B cell (primary cell): ENCODE data around the gene PPM1N. TPM values are rescaled to one million over a fixed set of nuclear protein-coding genes. Genes with fewer than 3 reads are reported as not detected.

Experiments used
- ATAC-seq: fragments of 200-7000 bp; cut with Tn5 transposase; one replicate; pipeline ENCODE4 v1.10.0; 2021; ENCODE audit warnings: low read depth, mild to moderate bottlenecking, moderate number of reproducible peaks, moderate library complexity
- CTCF ChIA-PET: fragments of 350-600 bp; sonication (Branson Sonifier 250); formaldehyde crosslinking; loops from one replicate; lab custom pipeline; 2021; ENCODE audit warnings: antibody characterized with exemption, inconsistent platforms; lab: Charles Lee
- POLR2A ChIA-PET: fragments of 350-600 bp; sonication (Branson Sonifier 250); formaldehyde crosslinking; loops from one replicate; lab custom pipeline; 2021; ENCODE audit warnings: antibody characterized with exemption; lab: Charles Lee
- DNase-seq: peaks from one replicate; pipeline ENCODE4 v3.0.0; 2013
- H2AFZ ChIP-seq: 2 replicates; pipeline ENCODE4 v1.6.1; 2012; ENCODE audit warnings: mild to moderate bottlenecking, low read depth, low read length; ENCODE audit not compliant: insufficient read depth, poor library complexity, severe bottlenecking
- H3K27ac ChIP-seq, 2 donors: 1 replicate in 1 of 2; 2 replicates in 1 of 2; pipeline ENCODE4 v1.5.1; 2012 to 2013; ENCODE audit warnings: low read length in 2 of 2, mild to moderate bottlenecking in 2 of 2, moderate library complexity in 1 of 2
- H3K27me3 ChIP-seq, 4 experiments: fragments of 200-600 bp in 1 of 4; sonication (generic) in 1 of 4; replicated peaks in 1 of 4; 1 replicate in 2 of 4; 2 replicates in 2 of 4; pipeline versions ENCODE4 v1.6.1 to v1.7.0; 2013 to 2016; ENCODE audit warnings: low read length in 3 of 4, mild to moderate bottlenecking in 2 of 4, mixed read lengths in 1 of 4, moderate library complexity in 1 of 4; ENCODE audit not compliant: insufficient read depth in 4 of 4, control insufficient read depth in 3 of 4; ENCODE audit errors: control extremely low read depth in 1 of 4
- H3K36me3 ChIP-seq, 2 experiments: replicated peaks in 1 of 2; 1 replicate in 1 of 2; 2 replicates in 1 of 2; pipeline versions ENCODE4 v1.6.1 to v1.7.1; 2013; ENCODE audit warnings: low read length in 1 of 2; ENCODE audit not compliant: insufficient read depth in 2 of 2, control insufficient read depth in 1 of 2; ENCODE audit errors: control extremely low read depth in 1 of 2, extremely low read depth in 1 of 2
- H3K4me1 ChIP-seq, 2 donors: fragments of 200-600 bp in 1 of 2; sonication (generic) in 1 of 2; 1 replicate in 1 of 2; 2 replicates in 1 of 2; pipeline versions ENCODE4 v1.5.1 to v1.6.1; 2013 to 2017; ENCODE audit warnings: low read length in 2 of 2; ENCODE audit not compliant: control insufficient read depth in 2 of 2, insufficient read depth in 2 of 2
- H3K4me2 ChIP-seq: replicated peaks from 2 replicates; pipeline ENCODE3; 2012; ENCODE audit warnings: mild to moderate bottlenecking, low read depth, low read length; ENCODE audit not compliant: poor library complexity, severe bottlenecking
- H3K4me3 ChIP-seq, 5 experiments: fragments of 200-600 bp in 1 of 5; sonication (generic) in 1 of 5; 1 replicate in 3 of 5; 2 replicates in 2 of 5; pipeline versions ENCODE4 v1.5.1 to v1.7.0; 2011 to 2016; ENCODE audit warnings: low read length in 4 of 5, mild to moderate bottlenecking in 4 of 5, low read depth in 2 of 5, control low read depth in 1 of 5, moderate library complexity in 1 of 5; ENCODE audit not compliant: insufficient read depth in 1 of 5; ENCODE audit errors: control extremely low read depth in 1 of 5, extremely low read depth in 1 of 5
- H3K79me2 ChIP-seq: fragments of 200-600 bp; sonication (generic); one replicate; pipeline ENCODE4 v1.6.0; 2016; ENCODE audit warnings: low read length; ENCODE audit not compliant: control insufficient read depth, insufficient read depth
- H3K9ac ChIP-seq: fragments of 200-600 bp; sonication (generic); 2 replicates; pipeline ENCODE4 v1.6.1; 2017; ENCODE audit warnings: mild to moderate bottlenecking, low read length, moderate library complexity
- H3K9me3 ChIP-seq, 3 donors: one replicate each; pipeline versions ENCODE4 v1.6.1 to v1.7.1; 2013; ENCODE audit warnings: low read length in 2 of 3; ENCODE audit not compliant: control insufficient read depth in 2 of 3, insufficient read depth in 1 of 3; ENCODE audit errors: control extremely low read depth in 1 of 3
- H4K20me1 ChIP-seq: 2 replicates; pipeline ENCODE4 v1.6.0; 2012; ENCODE audit warnings: mild to moderate bottlenecking, low read length; ENCODE audit not compliant: insufficient read depth, control insufficient read depth, poor library complexity, severe bottlenecking
- H3K27ac Mint-ChIP-seq: one replicate; pipeline ENCODE4 v1.8.0; 2021; ENCODE audit warnings: mixed read lengths
- H3K27me3 Mint-ChIP-seq: one replicate; pipeline ENCODE4 v1.8.0; 2021; ENCODE audit warnings: mixed read lengths
- H3K4me1 Mint-ChIP-seq: one replicate; pipeline ENCODE4 v1.8.0; 2021; ENCODE audit warnings: mixed read lengths
- H3K4me3 Mint-ChIP-seq: one replicate; pipeline ENCODE4 v1.8.0; 2021; ENCODE audit warnings: mixed read lengths
- H3K9me3 Mint-ChIP-seq: one replicate; pipeline ENCODE4 v1.8.0; 2022; ENCODE audit warnings: mixed read lengths; ENCODE audit not compliant: insufficient read depth
- CTCF ChIP-seq: fragments of 200-600 bp; IDR thresholded peaks from one replicate; pipeline ENCODE4 v1.8.0; 2022; ENCODE audit warnings: antibody characterized with exemption, mild to moderate bottlenecking
- EZH2 ChIP-seq: IDR thresholded peaks from 2 replicates; pipeline ENCODE4 v1.6.1; 2012; ENCODE audit warnings: borderline replicate concordance, low read depth, mild to moderate bottlenecking, moderate library complexity, low read length; ENCODE audit not compliant: insufficient read depth, poor library complexity, severe bottlenecking
- WGBS: methylation state at CpG from one replicate; pipeline ENCODE4 v1.1.5; 2013; ENCODE audit warnings: missing lambda C conversion rate; ENCODE audit not compliant: insufficient coverage; 5-methylcytosine and 5-hydroxymethylcytosine counted together
- intact Hi-C: fragments of 100-400 bp; cut with micrococcal nuclease; formaldehyde crosslinking; loops from one replicate; pipeline ENCODE4 v1.10.0; 2022
- polyA plus RNA-seq: library from polyadenylated mRNA; depleted of rRNA; stranded (reverse); fragments of >200 nt; gene quantifications from 2 replicates; pipeline ENCODE4 v1.2.3, GENCODE V29; 2012
- total RNA-seq, 2 donors: library from RNA; stranded (reverse); fragments of 120-200 nt in 1 of 2; gene quantifications; 1 replicate in 1 of 2; 2 replicates in 1 of 2; pipeline versions ENCODE4 v1.2.3 to v1.2.4, GENCODE V29; 2013 to 2022

PPM1N gene
- total and polyA plus RNA-seq, 2 donors (not counting 1 experiment from before 2014, with no cell fraction given): 2.6 to 6.5 TPM

DNA sequence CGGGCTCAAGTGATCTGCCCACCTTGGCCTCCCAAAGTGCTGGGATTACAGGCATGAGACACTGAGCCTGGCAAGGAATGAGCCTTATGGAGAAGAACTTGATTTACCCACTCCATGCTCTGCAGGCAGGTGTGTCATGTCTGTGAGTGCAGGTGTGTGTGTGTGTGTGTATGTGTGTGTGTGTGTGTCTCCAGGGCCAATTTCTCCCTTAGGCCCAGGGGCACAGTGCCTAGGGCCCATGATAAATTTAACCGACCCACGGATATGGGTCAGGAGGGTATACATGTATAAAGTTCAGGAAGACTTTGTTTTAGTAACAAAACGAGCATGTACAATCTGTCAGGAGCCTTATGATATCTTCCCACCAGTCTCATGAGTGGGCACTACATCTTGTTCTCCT is 35.0 kb upstream of the PPM1N start:
- no peak overlapping the region for H2AFZ ChIP-seq
- Mint-ChIP-seq H3K27ac (no peak overlapping the region), H3K9me3 (no peaks in the 10 kb centered on the region), H3K4me3 (no peak overlapping the region), H3K27me3 (peaks cover 7% of the 10 kb centered on the region), H3K4me1 (peaks cover 22% of the 10 kb centered on the region)
- POLR2A ChIA-PET: no interaction called here
- H3K4me3 ChIP-seq: no peak overlapping the region
- H3K9me3 ChIP-seq: no peaks in the 10 kb centered on the region
- TF ChIP-seq EZH2 (no peak), CTCF (no peak)
- H3K27ac ChIP-seq: no peak overlapping the region
- H3K79me2 ChIP-seq: no peaks in the 10 kb centered on the region
- H3K36me3 ChIP-seq: no peaks in the 10 kb centered on the region
- 93% methylated on average over 2 of the region's 4 CpGs for WGBS
- H3K9ac ChIP-seq: no peak overlapping the region
- no peak overlapping the region for H3K4me2 ChIP-seq
- peaks cover 0 to 8% (median 4%) of the 10 kb centered on the region in 4 experiments for H3K27me3 ChIP-seq
- DNase-seq (no peak), ATAC-seq (no peak)
- peaks cover 4% of the 10 kb centered on the region for H4K20me1 ChIP-seq
- peaks cover 7 to 30% of the 10 kb centered on the region in 2 donors for H3K4me1 ChIP-seq
- CTCF ChIA-PET: interaction anchor here (7.3 kb wide), 1 partner anchor 24 kb away, joined by 93 read pairs; no protein-coding TSS in a partner anchor
- intact Hi-C loops: no loop called here

- Histone ChIP-seq H2AFZ (no peak overlapping the region), H3K36me3 (no peaks in the 10 kb centered on the region), H3K4me3 (no peak overlapping the region), H4K20me1 (peaks cover 14% of the 10 kb centered on the region), H3K9ac (no peak overlapping the region), H3K4me2 (no peak overlapping the region), H3K27me3 (peaks cover 0 to 8% (median 4%) of the 10 kb centered on the region in 4 experiments), H3K27ac (no peak overlapping the region), H3K79me2 (no peaks in the 10 kb centered on the region), H3K9me3 (no peaks in the 10 kb centered on the region), H3K4me1 (peaks cover 7 to 35% of the 10 kb centered on the region in 2 donors)
- no peak overlapping the region for H3K27ac Mint-ChIP-seq
- TF ChIP-seq EZH2: no peak
- no peak for TF ChIP-seq CTCF
- WGBS: no CpG with 5 or more reads among the region's 2 CpGs
- POLR2A ChIA-PET: no interaction called here
- DNase-seq (no peak), ATAC-seq (no peak)
- CTCF ChIA-PET: interaction anchor here (0.6 to 7.3 kb wide), 3 partner anchors 14 to 50 kb away, joined by 4 to 93 read pairs (median 5); no protein-coding TSS in a partner anchor
- intact Hi-C loops: loop anchor here (1.0 kb wide), 1 partner anchor 8 kb away; no protein-coding TSS in a partner anchor
- H3K27me3 Mint-ChIP-seq: peaks cover 7% of the 10 kb centered on the region
- H3K4me1 Mint-ChIP-seq: peaks cover 22% of the 10 kb centered on the region
- H3K9me3 Mint-ChIP-seq: no peaks in the 10 kb centered on the region
- no peak overlapping the region for H3K4me3 Mint-ChIP-seq
Measured at GRCh38 chr19:45464274-45464673, 34.0 kb upstream of the PPM1N start.
